ENCODE measurements around the gene GAP43. TPM values are rescaled to one million over a fixed set of nuclear protein-coding genes. Genes with fewer than 3 reads are reported as not detected.
"Not testable (repeated sequence)": the region's sequence is repeated elsewhere in the genome, so short reads cannot be mapped to it uniquely, and the experiment has no call there.

The GAP43 gene
- total RNA-seq, 1 experiment from 2014 or later, result not detected

GRCh38 chr3:115709931-115710330, 86.6 kb downstream of the GAP43 start:
- in situ Hi-C loops (cut with HindIII; ENCODE audit: low pct_unique_long_range_greater_than_20kb, low sequenced_read_pairs), result no loop called here
- no peak for DNase-seq (ENCODE audit: low read depth, low spot score)

- no peak for DNase-seq (ENCODE audit: low read depth, low spot score)
- in situ Hi-C loops (cut with HindIII; ENCODE audit: low pct_unique_long_range_greater_than_20kb, low sequenced_read_pairs), result no loop called here
Measured at GRCh38 chr3:115710799-115711198, 87.5 kb downstream of the GAP43 start.

- in situ Hi-C loops (cut with HindIII; ENCODE audit: low pct_unique_long_range_greater_than_20kb, low sequenced_read_pairs), result no loop called here
Measured at GRCh38 chr3:115712871-115713270, 89.6 kb downstream of the GAP43 start.

GRCh38 chr3:115713284-115713683, 90.0 kb downstream of the GAP43 start:
- DNase-seq (ENCODE audit: low read depth, low spot score), result no peak
- in situ Hi-C loops (cut with HindIII; ENCODE audit: low pct_unique_long_range_greater_than_20kb, low sequenced_read_pairs), result no loop called here

More at GRCh38 chr3:115712871-115713270, 89.6 kb downstream of the GAP43 start:
- DNase-seq (ENCODE audit: low read depth, low spot score), result no peak

- DNase-seq (ENCODE audit: low read depth, low spot score), result no peak
- in situ Hi-C loops (cut with HindIII; ENCODE audit: low pct_unique_long_range_greater_than_20kb, low sequenced_read_pairs), result no loop called here
Measured at GRCh38 chr3:115715241-115715745, 92.0 kb downstream of the GAP43 start.

GRCh38 chr3:115720983-115721382, 97.7 kb downstream of the GAP43 start:
- in situ Hi-C loops (cut with HindIII; ENCODE audit: low pct_unique_long_range_greater_than_20kb, low sequenced_read_pairs), result no loop called here
- no peak for DNase-seq (ENCODE audit: low read depth, low spot score)

- no peak for DNase-seq (ENCODE audit: low read depth, low spot score)
- in situ Hi-C loops (cut with HindIII; ENCODE audit: low pct_unique_long_range_greater_than_20kb, low sequenced_read_pairs), result no loop called here
Measured at GRCh38 chr3:115725800-115726199, 102.5 kb downstream of the GAP43 start.

- in situ Hi-C loops (cut with HindIII; ENCODE audit: low pct_unique_long_range_greater_than_20kb, low sequenced_read_pairs), result no loop called here
- DNase-seq (ENCODE audit: low read depth, low spot score), result no peak
Measured at GRCh38 chr3:115727135-115727534, 103.8 kb downstream of the GAP43 start.

GRCh38 chr3:115728013-115728412, 104.7 kb downstream of the GAP43 start:
- in situ Hi-C loops (cut with HindIII; ENCODE audit: low pct_unique_long_range_greater_than_20kb, low sequenced_read_pairs), result no loop called here
- no peak for DNase-seq (ENCODE audit: low read depth, low spot score)

- DNase-seq (ENCODE audit: low read depth, low spot score); in situ Hi-C loops (cut with HindIII; ENCODE audit: low pct_unique_long_range_greater_than_20kb, low sequenced_read_pairs): not testable (repeated sequence)
Measured at GRCh38 chr3:115736341-115736740, 113.0 kb downstream of the GAP43 start.

- in situ Hi-C loops (cut with HindIII; ENCODE audit: low pct_unique_long_range_greater_than_20kb, low sequenced_read_pairs), result no loop called here
Measured at GRCh38 chr3:115741650-115742049, 118.3 kb downstream of the GAP43 start.

GRCh38 chr3:115744516-115744915, 121.2 kb downstream of the GAP43 start:
- DNase-seq (ENCODE audit: low read depth, low spot score); in situ Hi-C loops (cut with HindIII; ENCODE audit: low pct_unique_long_range_greater_than_20kb, low sequenced_read_pairs): not testable (repeated sequence)

More at GRCh38 chr3:115741650-115742049, 118.3 kb downstream of the GAP43 start:
- DNase-seq (ENCODE audit: low read depth, low spot score), result no peak

- in situ Hi-C loops (cut with HindIII; ENCODE audit: low pct_unique_long_range_greater_than_20kb, low sequenced_read_pairs); DNase-seq (ENCODE audit: low read depth, low spot score): not testable (repeated sequence)
Measured at GRCh38 chr3:115752978-115753377, 129.7 kb downstream of the GAP43 start.

GRCh38 chr3:115758076-115758763, 134.9 kb downstream of the GAP43 start:
- no peak for DNase-seq (ENCODE audit: low read depth, low spot score)
- in situ Hi-C loops (cut with HindIII; ENCODE audit: low pct_unique_long_range_greater_than_20kb, low sequenced_read_pairs), result no loop called here

- in situ Hi-C loops (cut with HindIII; ENCODE audit: low pct_unique_long_range_greater_than_20kb, low sequenced_read_pairs), result no loop called here
- no peak for DNase-seq (ENCODE audit: low read depth, low spot score)
Measured at GRCh38 chr3:115760716-115761115, 137.4 kb downstream of the GAP43 start.

- DNase-seq (ENCODE audit: low read depth, low spot score), result no peak
- in situ Hi-C loops (cut with HindIII; ENCODE audit: low pct_unique_long_range_greater_than_20kb, low sequenced_read_pairs), result no loop called here
Measured at GRCh38 chr3:115761927-115762305, 138.6 kb downstream of the GAP43 start.

GRCh38 chr3:115766587-115767482, 143.5 kb downstream of the GAP43 start:
- in situ Hi-C loops (cut with HindIII; ENCODE audit: low pct_unique_long_range_greater_than_20kb, low sequenced_read_pairs), result no loop called here
- DNase-seq (ENCODE audit: low read depth, low spot score), result no peak

GRCh38 chr3:115768661-115769060, 145.4 kb downstream of the GAP43 start:
- DNase-seq (ENCODE audit: low read depth, low spot score), result no peak
- in situ Hi-C loops (cut with HindIII; ENCODE audit: low pct_unique_long_range_greater_than_20kb, low sequenced_read_pairs), result no loop called here

Measured in SK-MEL-5 (cell line).